Measurements from ENCODE around the gene THAP2.
"Not testable (repeated sequence)": the region's sequence is repeated elsewhere in the genome, so short reads cannot be mapped to it uniquely, and the experiment has no call there.

The THAP2 gene

DNA sequence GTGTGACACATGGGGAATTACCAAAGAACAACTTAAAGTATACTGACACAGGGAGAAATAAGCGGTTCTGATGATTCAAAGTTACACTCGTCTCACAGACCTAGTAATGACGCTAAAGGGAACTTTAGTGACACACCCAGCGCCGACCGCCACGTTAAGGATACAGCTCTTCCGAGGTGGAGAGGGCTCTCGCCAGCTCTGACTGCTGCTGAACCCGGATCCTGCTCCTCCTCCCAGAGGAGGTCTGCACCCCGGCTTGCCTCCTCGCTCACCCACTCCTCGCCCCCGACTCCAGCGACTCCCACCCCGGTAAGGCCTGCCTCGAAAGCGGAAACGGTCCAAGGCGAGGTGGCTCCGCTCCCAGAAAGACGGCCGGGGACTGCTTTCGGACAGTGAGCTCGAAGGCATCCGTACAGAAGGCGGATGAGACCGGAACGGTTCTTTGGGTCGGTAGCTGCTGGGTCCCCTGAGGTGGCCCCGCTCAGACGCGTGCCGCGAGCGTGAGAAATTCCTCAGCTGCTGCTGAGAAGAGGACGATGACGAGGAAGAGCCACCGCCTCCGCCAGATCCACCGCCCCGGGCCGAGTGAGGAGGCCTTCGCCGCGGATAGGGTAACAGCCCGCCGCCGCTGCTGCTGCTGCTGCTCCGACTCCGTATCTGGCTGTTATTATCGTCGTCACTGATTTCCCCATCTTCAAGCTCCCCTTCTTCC lies 1.1 kb upstream of the THAP2 start:
- peak; percentile 47 for DNase-seq (ENCODE audit: low spot score)

DNA sequence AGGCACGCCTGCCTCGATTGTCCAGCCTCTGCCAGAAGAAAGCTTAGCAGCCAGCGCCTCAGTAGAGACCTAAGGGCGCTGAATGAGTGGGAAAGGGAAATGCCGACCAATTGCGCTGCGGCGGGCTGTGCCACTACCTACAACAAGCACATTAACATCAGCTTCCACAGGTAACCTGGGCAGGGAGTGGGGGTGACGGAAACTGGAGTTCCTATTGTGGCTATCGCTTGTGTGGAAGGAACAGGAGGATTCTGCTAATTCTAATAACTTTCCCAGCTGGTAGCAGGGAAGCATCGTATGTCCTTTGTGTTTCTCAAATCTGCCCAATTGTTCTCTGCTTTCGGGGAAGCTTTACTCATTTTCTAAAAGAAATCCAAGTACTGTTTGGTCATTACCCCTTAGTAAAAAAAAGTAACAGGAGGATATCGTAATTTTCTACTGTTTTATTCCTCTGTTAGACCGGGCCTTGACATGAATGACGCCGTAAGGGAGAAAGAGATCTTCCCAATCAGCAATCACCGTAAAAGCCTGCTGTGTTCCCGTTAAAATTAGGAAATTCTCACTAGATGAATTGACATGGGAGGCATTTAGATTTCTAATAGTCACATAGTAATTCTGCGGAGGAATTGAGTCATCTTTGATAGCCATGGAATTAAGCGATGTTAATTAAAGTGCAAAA lies 449 bp downstream of the THAP2 start:
- no peak for DNase-seq (ENCODE audit: low spot score)

DNA sequence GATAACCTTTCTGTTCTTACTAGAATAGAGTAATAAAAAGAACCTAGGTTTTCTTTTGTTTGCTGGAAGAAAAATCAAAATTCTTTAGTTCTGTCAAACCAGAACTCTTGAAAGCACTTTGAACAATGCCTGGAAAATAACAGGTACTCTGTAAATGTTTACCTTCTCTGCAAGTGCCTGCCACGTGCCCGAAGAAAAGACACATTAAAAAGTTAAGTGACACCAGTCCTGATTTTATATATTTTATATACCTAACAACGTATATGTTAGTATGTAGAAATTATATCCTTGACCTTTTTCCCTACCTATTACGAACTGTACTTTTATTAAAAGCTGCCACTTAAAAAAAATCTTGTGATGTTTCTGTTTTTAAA lies 976 bp downstream of the THAP2 start:
- no peak for DNase-seq (ENCODE audit: low spot score)

GRCh38 chr12:71666259-71666658 lies 2.2 kb downstream of the THAP2 start:
- DNase-seq (ENCODE audit: low spot score): no peak

DNA sequence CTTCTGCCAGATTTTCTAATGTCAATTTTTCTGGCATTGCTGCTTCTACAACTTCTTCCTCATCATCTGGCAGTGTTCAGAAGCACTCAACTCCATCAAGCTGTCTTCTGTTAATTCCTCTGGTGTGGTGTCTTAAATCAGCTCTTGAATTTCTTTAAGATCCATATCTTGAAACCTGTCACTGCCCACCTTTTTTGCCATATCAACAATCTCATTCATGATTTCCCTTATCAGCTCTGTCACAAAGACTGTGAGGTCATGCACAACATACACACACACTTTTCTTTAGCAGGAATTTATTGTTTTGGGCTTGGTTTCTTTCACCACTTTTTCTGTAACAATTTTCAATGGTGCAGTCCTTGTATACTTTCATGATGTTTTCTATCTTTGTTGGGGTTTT lies 7.2 kb downstream of the THAP2 start:
- no peak for DNase-seq (ENCODE audit: low spot score)

- DNase-seq (ENCODE audit: low spot score): no peak
These were observed 7.7 kb downstream of the THAP2 start for GRCh38 chr12:71671816-71672215.

- DNase-seq (ENCODE audit: low spot score): no peak
These were observed 18.4 kb downstream of the THAP2 start for GRCh38 chr12:71682466-71682865.

DNA sequence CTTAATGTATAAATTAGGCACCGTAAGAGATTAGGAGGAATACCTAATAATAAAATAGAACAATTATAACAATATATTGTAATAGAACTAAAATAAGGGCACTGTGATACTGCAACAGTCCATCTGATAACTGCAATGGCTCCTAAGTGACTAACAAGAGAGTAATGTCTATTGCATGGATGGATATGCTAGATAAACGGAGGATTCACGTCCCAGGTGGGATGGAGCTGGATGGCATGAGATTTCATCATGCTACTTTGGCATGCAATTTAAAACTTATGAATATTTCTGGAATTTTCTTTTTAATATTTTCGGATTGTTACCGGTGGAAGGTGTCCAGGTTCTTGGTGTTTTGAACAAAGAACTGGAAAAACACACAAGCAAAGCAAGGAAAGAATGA lies 19.5 kb downstream of the THAP2 start:
- no peak for DNase-seq (ENCODE audit: low spot score)

GRCh38 chr12:71684081-71684480 lies 20.0 kb downstream of the THAP2 start:
- DNase-seq (ENCODE audit: low spot score): no peak

DNA sequence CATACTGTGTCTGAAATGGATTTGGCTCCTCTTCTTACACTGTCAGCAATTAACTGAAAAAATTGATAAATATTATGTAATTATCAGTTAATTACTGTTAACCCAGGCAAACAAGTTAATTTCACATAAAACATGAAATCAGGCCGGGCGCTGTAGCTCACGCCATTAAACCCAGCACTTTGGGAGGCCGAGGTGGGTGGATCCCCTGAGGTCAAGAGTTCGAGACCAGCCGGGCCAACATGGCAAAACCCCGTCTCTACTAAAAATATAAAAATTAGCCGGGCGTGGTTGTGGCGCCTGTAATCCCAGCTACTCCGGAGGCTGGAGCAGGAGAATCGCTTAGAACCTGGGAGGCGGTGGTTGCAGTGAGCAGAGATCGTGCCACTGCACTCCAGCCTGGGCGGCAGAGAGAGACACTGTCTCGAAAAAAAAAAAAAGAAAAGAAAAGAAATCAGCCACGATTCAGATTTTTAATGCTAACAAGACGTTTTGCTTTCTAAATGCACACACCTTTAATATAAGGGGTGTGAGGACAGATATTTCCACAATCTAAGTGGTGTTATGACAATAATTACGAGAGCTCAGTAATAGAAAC lies 21.3 kb downstream of the THAP2 start:
- DNase-seq (ENCODE audit: low spot score): no peak

- peak; percentile 88 for DNase-seq (ENCODE audit: low spot score)
These were observed 22.0 kb downstream of the THAP2 start, which contains the start of gene TMEM19 for GRCh38 chr12:71685914-71686657. TSS of gene TMEM19 (plus strand) at chr12:71686082. CDS start at chr12:71686681, 599 bp downstream.

DNA sequence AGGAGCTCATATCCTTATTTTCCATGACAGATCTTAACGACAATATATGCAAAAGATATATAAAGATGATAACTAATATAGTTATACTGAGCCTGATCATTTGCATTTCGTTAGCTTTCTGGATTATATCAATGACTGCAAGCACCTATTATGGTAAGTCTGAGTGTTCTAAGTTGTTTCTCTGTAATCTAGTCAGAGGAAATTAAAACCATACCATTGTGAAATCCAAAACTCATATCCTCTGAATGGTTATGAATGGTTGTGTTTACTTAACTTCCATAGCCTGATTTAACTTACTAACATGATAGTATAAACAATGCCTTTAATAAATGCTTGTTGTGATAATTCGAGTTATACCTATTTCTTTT lies 22.5 kb downstream of the THAP2 start:
- DNase-seq (ENCODE audit: low spot score): no peak

DNA sequence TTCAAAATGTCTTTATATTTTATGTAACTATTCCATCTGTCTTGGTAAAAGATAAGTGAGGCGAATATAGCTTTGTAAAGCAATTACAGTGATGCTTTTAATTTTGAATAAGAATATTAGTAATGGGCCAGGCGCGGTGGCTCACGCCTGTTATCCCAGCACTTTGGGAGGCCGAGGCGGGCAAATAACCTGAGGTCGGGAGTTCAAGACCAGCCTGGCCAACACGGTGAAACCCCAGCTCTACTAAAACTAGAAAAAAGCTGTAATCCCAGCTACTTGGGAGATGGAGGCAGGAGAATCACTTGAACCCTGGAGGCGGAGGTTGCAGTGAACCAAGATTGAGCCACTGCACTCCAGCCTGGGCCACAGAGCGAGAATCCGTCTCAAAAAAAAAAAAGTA lies 23.1 kb downstream of the THAP2 start:
- not testable (repeated sequence) for DNase-seq (ENCODE audit: low spot score)

- DNase-seq (ENCODE audit: low spot score): no peak
These were observed 25.0 kb downstream of the THAP2 start for GRCh38 chr12:71688961-71689570.

GRCh38 chr12:71691504-71692129 lies 27.5 kb downstream of the THAP2 start:
- DNase-seq (ENCODE audit: low spot score): no peak

- no peak for DNase-seq (ENCODE audit: low spot score)
These were observed 29.0 kb downstream of the THAP2 start for GRCh38 chr12:71693126-71693525.

- DNase-seq (ENCODE audit: low spot score): not testable (repeated sequence)
These were observed 29.6 kb downstream of the THAP2 start for GRCh38 chr12:71693651-71694050.

DNA sequence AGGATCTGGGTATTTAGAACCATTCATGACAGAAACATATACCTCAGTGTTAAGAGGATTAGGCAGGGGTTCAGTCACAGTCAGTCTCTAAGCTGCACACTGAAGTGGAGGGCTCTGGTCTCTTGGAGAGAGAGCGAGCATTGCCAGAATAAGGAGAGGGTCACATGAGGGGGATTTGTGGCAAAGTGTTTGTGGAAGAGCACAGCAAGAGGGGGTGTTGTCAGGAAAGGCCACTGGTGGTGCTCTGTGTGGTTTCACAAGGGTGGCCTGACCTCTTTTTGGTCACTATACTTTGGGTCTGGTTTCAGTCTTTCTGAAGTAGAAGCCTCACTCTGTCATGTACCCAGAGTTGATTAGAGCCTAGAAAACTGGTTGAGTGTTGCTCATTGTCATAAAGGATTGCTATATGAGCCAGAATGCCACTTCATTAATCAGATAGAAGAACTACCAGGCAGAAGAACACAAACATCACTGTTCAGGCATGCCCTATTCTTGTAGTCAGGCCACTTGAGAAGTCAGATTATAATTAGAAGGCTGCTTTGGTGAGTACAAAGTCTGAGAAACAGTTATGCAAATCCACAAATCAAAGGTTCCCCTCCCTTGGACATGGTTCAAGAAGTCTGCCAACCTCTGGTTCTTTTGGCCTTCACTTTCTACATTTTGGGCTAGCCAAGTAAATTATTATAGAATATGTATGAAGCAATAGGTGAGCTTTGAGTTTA lies 30.2 kb downstream of the THAP2 start:
- no peak for DNase-seq (ENCODE audit: low spot score)

- DNase-seq (ENCODE audit: low spot score): no peak
These were observed 31.7 kb downstream of the THAP2 start for GRCh38 chr12:71695782-71696181.

DNA sequence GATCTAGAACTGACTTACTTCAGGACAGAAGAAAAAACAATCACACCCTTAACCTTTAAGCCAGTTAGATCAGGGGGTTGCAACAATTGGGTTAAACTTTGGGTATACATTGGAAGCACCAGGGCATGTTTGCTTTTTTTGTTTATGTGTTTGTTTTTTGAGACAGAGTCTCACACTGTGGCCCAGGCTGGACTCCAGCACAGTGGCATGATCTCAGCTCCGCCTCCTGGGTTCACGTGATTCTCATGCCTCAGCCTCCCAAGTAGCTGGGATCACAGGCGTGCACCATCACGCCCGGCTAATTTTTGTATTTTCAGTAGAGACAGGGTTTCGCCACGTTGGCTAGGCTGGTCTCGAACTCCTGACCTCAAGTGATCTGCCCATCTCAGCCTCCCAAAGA lies 38.1 kb downstream of the THAP2 start:
- not testable (repeated sequence) for DNase-seq (ENCODE audit: low spot score)

DNA sequence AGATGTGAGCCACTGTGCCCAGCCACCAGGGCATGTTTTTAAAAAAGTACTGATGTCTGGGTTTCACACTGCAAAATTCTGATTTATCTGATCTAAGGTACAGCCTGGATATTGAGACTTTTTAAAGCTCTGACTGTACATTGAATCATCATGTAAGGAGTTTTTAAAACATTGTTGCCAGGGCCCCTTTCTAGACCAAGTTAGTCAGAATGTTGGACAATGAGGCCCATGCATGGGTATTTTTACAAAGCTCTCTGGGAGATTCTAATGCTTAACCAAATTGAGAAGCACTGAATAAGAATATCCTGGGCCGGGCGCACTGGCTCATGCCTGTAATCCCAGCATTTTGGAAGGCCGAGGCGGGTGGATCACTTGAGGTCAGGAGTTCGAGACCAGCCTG lies 38.5 kb downstream of the THAP2 start:
- DNase-seq (ENCODE audit: low spot score): no peak

Measured in kidney capillary endothelial cell (primary cell).